Panc1 (cell line): Measurements from ENCODE around the gene BCORL1.

Experiments used
- CTCF ChIP-seq: fragments of 450-650 bp; IDR thresholded peaks from 2 replicates; pipeline ENCODE4 v1.5.1; 2017; ENCODE audit warnings: mild to moderate bottlenecking
- POLR2AphosphoS5 ChIP-seq: IDR thresholded peaks from 2 replicates; pipeline ENCODE4 v1.6.1; 2012; ENCODE audit warnings: mild to moderate bottlenecking, low read depth, low read length, moderate library complexity
- SIN3A ChIP-seq: IDR thresholded peaks from 2 replicates; pipeline ENCODE4 v1.6.1; 2012; ENCODE audit warnings: low read depth, mild to moderate bottlenecking, low read length, moderate library complexity, borderline replicate concordance; ENCODE audit not compliant: insufficient read depth
- TCF7L2 ChIP-seq: IDR thresholded peaks from 2 replicates; pipeline ENCODE4 v1.6.1; 2011; ENCODE audit warnings: mild to moderate bottlenecking, low read depth, low read length, inconsistent platforms
- TF ChIP-seq, protein P1 (sequence below), 2 experiments: IDR thresholded peaks; 2 replicates each; pipeline ENCODE4 v1.6.1; 2011 to 2012; ENCODE audit warnings: low read depth in 2 of 2, control low read depth in 1 of 2, low read length in 1 of 2, mild to moderate bottlenecking in 1 of 2, moderate library complexity in 1 of 2; ENCODE audit not compliant: insufficient read depth in 1 of 2

GRCh38 chrX:130090364-130090763 is 107.9 kb downstream of the BCORL1 start:
- TF ChIP-seq POLR2AphosphoS5: no peak
- TF ChIP-seq SIN3A: no peak
- no peak for TF ChIP-seq CTCF
- TF ChIP-seq, protein P1, sequence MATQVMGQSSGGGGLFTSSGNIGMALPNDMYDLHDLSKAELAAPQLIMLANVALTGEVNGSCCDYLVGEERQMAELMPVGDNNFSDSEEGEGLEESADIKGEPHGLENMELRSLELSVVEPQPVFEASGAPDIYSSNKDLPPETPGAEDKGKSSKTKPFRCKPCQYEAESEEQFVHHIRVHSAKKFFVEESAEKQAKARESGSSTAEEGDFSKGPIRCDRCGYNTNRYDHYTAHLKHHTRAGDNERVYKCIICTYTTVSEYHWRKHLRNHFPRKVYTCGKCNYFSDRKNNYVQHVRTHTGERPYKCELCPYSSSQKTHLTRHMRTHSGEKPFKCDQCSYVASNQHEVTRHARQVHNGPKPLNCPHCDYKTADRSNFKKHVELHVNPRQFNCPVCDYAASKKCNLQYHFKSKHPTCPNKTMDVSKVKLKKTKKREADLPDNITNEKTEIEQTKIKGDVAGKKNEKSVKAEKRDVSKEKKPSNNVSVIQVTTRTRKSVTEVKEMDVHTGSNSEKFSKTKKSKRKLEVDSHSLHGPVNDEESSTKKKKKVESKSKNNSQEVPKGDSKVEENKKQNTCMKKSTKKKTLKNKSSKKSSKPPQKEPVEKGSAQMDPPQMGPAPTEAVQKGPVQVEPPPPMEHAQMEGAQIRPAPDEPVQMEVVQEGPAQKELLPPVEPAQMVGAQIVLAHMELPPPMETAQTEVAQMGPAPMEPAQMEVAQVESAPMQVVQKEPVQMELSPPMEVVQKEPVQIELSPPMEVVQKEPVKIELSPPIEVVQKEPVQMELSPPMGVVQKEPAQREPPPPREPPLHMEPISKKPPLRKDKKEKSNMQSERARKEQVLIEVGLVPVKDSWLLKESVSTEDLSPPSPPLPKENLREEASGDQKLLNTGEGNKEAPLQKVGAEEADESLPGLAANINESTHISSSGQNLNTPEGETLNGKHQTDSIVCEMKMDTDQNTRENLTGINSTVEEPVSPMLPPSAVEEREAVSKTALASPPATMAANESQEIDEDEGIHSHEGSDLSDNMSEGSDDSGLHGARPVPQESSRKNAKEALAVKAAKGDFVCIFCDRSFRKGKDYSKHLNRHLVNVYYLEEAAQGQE (IDR thresholded peaks at IDR 0.05; ENCODE audit: insufficient read depth in 1 of 2, low read depth in 2 of 2, low read length in 1 of 2): no peak
- TF ChIP-seq TCF7L2: no peak
